ENCODE results near the gene PYDC2. TPM values are rescaled to one million over a fixed set of nuclear protein-coding genes. Genes with fewer than 3 reads are reported as not detected.

Gene PYDC2
- polyA plus RNA-seq, 1 experiment = not detected

DNA sequence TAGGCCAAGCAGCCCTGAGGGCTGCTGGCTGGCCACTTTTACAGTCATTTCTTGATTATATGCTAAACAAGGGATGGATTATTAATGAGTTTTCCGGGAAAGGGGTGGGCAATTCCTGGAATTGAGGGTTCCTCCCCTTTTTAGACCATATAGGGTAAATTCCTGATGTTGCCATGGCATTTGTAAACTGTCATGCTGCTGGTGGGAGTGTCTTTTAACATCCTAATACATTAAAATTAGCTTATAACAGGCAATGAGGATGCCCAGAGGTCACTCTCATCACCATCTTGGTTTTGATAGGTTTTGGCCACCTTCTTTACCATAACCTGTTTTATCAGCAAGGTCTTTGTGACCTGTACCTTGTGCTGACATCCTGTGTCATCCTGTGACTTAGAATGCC is 11.7 kb upstream of the PYDC2 start:
- H3K27me3 ChIP-seq (ENCODE audit: control insufficient read depth, insufficient read depth, low read length) = no peaks in the 10 kb centered on the region
- DNase-seq (ENCODE audit: low read depth, low spot score) = no peak
- no peak for TF ChIP-seq CTCF (IDR thresholded peaks at IDR 0.05; ENCODE audit: low read depth, low read length)
- POLR2A ChIA-PET = no interaction called here
- no peaks in the 10 kb centered on the region for H3K9me3 ChIP-seq (ENCODE audit: control insufficient read depth, insufficient read depth, low read length)
- no peak overlapping the region for H3K27ac ChIP-seq (ENCODE audit: low read depth, low read length)
- CTCF ChIA-PET = interaction anchor here (0.6 kb wide), 1 partner anchor 33 kb away, joined by 4 read pairs; no protein-coding TSS in a partner anchor
- H3K4me3 ChIP-seq (ENCODE audit: low read depth, low read length) = no peak overlapping the region

GRCh38 chr3:191455257-191455952 is 5.6 kb upstream of the PYDC2 start:
- DNase-seq (ENCODE audit: low read depth, low spot score) = no peak
- TF ChIP-seq CTCF (IDR thresholded peaks at IDR 0.05; ENCODE audit: low read depth, low read length) = no peak
- CTCF ChIA-PET = interaction anchor here (0.7 kb wide), 1 partner anchor 13 kb away, joined by 3 read pairs; no protein-coding TSS in a partner anchor
- Histone ChIP-seq H3K9me3 (ENCODE audit: control insufficient read depth, insufficient read depth, low read length) (no peaks in the 10 kb centered on the region), H3K27me3 (ENCODE audit: control insufficient read depth, insufficient read depth, low read length) (no peaks in the 10 kb centered on the region), H3K27ac (ENCODE audit: low read depth, low read length) (no peak overlapping the region), H3K4me3 (ENCODE audit: low read depth, low read length) (no peak overlapping the region)
- POLR2A ChIA-PET = no interaction called here

GRCh38 chr3:191460360-191460759 is 603 bp upstream of the PYDC2 start:
- H3K4me3 ChIP-seq (ENCODE audit: low read depth, low read length) = no peak overlapping the region
- ChIA-PET POLR2A (no interaction called here), CTCF (no interaction called here)
- H3K27me3 ChIP-seq (ENCODE audit: control insufficient read depth, insufficient read depth, low read length) = no peaks in the 10 kb centered on the region
- no peak overlapping the region for H3K27ac ChIP-seq (ENCODE audit: low read depth, low read length)
- no peaks in the 10 kb centered on the region for H3K9me3 ChIP-seq (ENCODE audit: control insufficient read depth, insufficient read depth, low read length)
- TF ChIP-seq CTCF (IDR thresholded peaks at IDR 0.05; ENCODE audit: low read depth, low read length) = no peak
- DNase-seq (ENCODE audit: low read depth, low spot score) = no peak

DNA sequence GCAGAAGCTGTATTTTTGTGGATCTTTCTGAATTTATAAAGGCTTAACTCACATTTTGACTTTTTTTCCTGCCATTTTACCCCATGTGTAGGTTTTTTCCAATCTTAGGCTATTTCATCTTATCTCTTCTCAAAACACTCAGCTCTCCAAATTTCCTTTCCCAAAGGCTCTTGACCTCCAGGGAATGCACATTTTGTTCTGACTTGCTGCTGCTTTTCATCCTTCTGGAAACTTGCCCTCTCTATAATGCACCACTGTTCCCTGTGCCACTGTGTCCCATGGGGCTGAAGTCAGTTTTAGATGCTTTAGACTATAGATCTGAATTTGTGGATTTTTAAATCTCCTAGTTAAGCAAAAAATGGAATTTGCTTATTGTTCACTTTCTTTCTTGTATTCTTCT is 9.1 kb downstream of the PYDC2 start:
- TF ChIP-seq CTCF (IDR thresholded peaks at IDR 0.05; ENCODE audit: low read depth, low read length) = no peak
- Histone ChIP-seq H3K27me3 (ENCODE audit: control insufficient read depth, insufficient read depth, low read length) (no peaks in the 10 kb centered on the region), H3K27ac (ENCODE audit: low read depth, low read length) (no peak overlapping the region), H3K4me3 (ENCODE audit: low read depth, low read length) (no peak overlapping the region), H3K9me3 (ENCODE audit: control insufficient read depth, insufficient read depth, low read length) (no peaks in the 10 kb centered on the region)
- DNase-seq (ENCODE audit: low read depth, low spot score) = no peak
- ChIA-PET CTCF (no interaction called here), POLR2A (no interaction called here)

- no peaks in the 10 kb centered on the region for H3K27me3 ChIP-seq (ENCODE audit: control insufficient read depth, insufficient read depth, low read length)
- H3K4me3 ChIP-seq (ENCODE audit: low read depth, low read length) = no peak overlapping the region
- no peak for TF ChIP-seq CTCF (IDR thresholded peaks at IDR 0.05; ENCODE audit: low read depth, low read length)
- ChIA-PET CTCF (no interaction called here), POLR2A (no interaction called here)
- no peak for DNase-seq (ENCODE audit: low read depth, low spot score)
- no peaks in the 10 kb centered on the region for H3K9me3 ChIP-seq (ENCODE audit: control insufficient read depth, insufficient read depth, low read length)
- H3K27ac ChIP-seq (ENCODE audit: low read depth, low read length) = no peak overlapping the region
Observed at GRCh38 chr3:191470545-191470944, 9.6 kb downstream of the PYDC2 start.

Data from AG04450 (cell line).